ENCODE data around the gene CYP2S1. TPM values are rescaled to one million over a fixed set of nuclear protein-coding genes. Genes with fewer than 3 reads are reported as not detected.
"Not testable (repeated sequence)": the region's sequence is repeated elsewhere in the genome, so short reads cannot be mapped to it uniquely, and the experiment has no call there.

CYP2S1 gene
- total RNA-seq, 1 donor from 2014 or later: 11.1 TPM

DNA sequence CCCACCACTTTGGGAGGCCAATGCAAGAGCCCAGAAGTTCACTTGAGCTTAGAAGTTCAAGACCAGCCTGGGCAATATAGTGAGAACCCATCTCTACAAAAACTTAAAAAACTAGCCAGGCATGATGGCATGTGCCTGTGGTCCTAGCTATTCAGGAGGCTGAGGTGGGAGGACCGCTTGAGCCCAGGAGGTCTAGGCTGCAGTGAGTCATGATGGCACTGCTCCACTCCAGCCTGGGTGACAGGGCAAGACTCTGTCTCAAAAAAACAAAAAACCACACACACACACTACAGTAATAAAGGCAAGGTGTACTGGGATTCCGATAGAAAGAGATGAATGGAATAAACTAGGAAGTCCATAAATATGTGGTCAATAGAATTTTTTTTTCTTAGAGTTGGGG lies 43.2 kb upstream of the CYP2S1 start:
- no peak overlapping the region for H3K27ac Mint-ChIP-seq (ENCODE audit: unreplicated experiment)
- no peaks in the 10 kb centered on the region for H3K9me3 Mint-ChIP-seq (ENCODE audit: unreplicated experiment)
- H3K9me3 ChIP-seq (ENCODE audit: insufficient read depth, low read depth, low read length): no peaks in the 10 kb centered on the region
- no peak overlapping the region for H3K4me2 ChIP-seq (ENCODE audit: low read length)
- H3K4me1 Mint-ChIP-seq (ENCODE audit: low read depth, unreplicated experiment): no peaks in the 10 kb centered on the region
- no peak overlapping the region for H3K9ac ChIP-seq (ENCODE audit: low read length)
- no peaks in the 10 kb centered on the region for H3K27me3 ChIP-seq (ENCODE audit: insufficient read depth, low read length)
- H3K79me2 ChIP-seq (ENCODE audit: insufficient read depth, low read length): no peaks in the 10 kb centered on the region
- H3K36me3 Mint-ChIP-seq (ENCODE audit: low read depth, unreplicated experiment): no peaks in the 10 kb centered on the region
- FAIRE-seq (no peak), DNase-seq (ENCODE audit: low read depth) (no peak)
- H3K27me3 Mint-ChIP-seq (ENCODE audit: low read depth, unreplicated experiment): no peaks in the 10 kb centered on the region
- no peaks in the 10 kb centered on the region for H3K36me3 ChIP-seq (ENCODE audit: insufficient read depth, low read length)
- no peak overlapping the region for H3K4me3 ChIP-seq (ENCODE audit: insufficient read depth, low read depth, low read length)
- no peak overlapping the region for H3K27ac ChIP-seq (ENCODE audit: low read depth, low read length)
- no peaks in the 10 kb centered on the region for H3K4me1 ChIP-seq (ENCODE audit: insufficient read depth, low read length)
- H2AFZ ChIP-seq (ENCODE audit: low read depth, low read length): no peak overlapping the region
- no peak for TF ChIP-seq EZH2 (IDR thresholded peaks at IDR 0.05; ENCODE audit: insufficient read depth, low read length)
- H4K20me1 ChIP-seq (ENCODE audit: insufficient read depth, low read length): no peaks in the 10 kb centered on the region
- no peak overlapping the region for H3K4me3 Mint-ChIP-seq (ENCODE audit: unreplicated experiment)

DNA sequence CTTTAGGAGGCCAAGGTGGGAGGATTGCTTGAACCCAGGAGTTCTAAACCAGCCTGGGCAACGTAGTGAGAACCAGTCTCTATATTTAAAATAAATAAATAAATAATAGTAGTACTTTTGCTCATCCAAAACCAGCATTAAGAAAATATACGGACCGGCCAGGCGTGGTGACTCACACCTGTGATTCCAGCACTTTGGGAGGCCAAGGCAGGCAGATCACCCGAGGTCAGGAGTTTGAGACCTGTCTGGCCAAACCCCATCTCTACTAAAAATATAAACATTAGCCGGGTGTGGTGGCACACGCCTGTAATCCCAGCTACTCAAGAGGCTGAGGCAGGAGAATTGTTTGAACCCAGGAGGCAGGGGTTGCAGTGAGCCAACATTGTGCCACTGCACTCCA lies 42.0 kb upstream of the CYP2S1 start:
- FAIRE-seq: not testable (repeated sequence)

DNA sequence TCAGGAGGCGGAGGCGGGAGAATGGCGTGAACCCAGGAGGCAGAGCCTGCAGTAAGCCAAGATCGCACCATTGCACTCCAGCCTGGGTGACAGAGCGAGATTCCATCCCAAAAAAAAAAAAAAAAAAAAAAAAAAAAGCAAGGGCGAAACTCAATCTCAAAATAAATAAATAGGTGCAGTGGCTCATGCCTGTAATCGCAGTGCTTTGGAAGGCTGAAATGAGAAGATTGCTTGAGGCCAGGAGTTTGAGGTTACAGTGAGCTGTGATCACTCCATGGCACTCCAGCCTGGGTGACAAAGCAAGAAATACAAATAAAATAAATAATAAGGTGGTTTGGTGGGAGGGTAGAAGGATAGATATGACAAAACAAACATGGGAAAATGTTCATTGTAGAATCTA lies 39.0 kb upstream of the CYP2S1 start:
- no peak overlapping the region for H2AFZ ChIP-seq (ENCODE audit: low read depth, low read length)
- TF ChIP-seq, protein P1, sequence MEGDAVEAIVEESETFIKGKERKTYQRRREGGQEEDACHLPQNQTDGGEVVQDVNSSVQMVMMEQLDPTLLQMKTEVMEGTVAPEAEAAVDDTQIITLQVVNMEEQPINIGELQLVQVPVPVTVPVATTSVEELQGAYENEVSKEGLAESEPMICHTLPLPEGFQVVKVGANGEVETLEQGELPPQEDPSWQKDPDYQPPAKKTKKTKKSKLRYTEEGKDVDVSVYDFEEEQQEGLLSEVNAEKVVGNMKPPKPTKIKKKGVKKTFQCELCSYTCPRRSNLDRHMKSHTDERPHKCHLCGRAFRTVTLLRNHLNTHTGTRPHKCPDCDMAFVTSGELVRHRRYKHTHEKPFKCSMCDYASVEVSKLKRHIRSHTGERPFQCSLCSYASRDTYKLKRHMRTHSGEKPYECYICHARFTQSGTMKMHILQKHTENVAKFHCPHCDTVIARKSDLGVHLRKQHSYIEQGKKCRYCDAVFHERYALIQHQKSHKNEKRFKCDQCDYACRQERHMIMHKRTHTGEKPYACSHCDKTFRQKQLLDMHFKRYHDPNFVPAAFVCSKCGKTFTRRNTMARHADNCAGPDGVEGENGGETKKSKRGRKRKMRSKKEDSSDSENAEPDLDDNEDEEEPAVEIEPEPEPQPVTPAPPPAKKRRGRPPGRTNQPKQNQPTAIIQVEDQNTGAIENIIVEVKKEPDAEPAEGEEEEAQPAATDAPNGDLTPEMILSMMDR (IDR thresholded peaks at IDR 0.05; ENCODE audit: insufficient read depth, low read depth, low read length): no peak
- TF ChIP-seq EZH2 (IDR thresholded peaks at IDR 0.05; ENCODE audit: insufficient read depth, low read length): no peak
- no peak overlapping the region for H3K4me3 ChIP-seq (ENCODE audit: insufficient read depth, low read depth, low read length)
- Mint-ChIP-seq H3K4me1 (ENCODE audit: low read depth, unreplicated experiment) (no peaks in the 10 kb centered on the region), H3K27me3 (ENCODE audit: low read depth, unreplicated experiment) (no peaks in the 10 kb centered on the region), H3K4me3 (ENCODE audit: unreplicated experiment) (no peak overlapping the region), H3K9me3 (ENCODE audit: unreplicated experiment) (no peaks in the 10 kb centered on the region), H3K36me3 (ENCODE audit: low read depth, unreplicated experiment) (no peaks in the 10 kb centered on the region), H3K27ac (ENCODE audit: unreplicated experiment) (no peak overlapping the region)
- no peak overlapping the region for H3K9ac ChIP-seq (ENCODE audit: low read length)
- DNase-seq (ENCODE audit: low read depth) (no peak), FAIRE-seq (no peak)
- H3K4me1 ChIP-seq (ENCODE audit: insufficient read depth, low read length): no peaks in the 10 kb centered on the region
- no peaks in the 10 kb centered on the region for H4K20me1 ChIP-seq (ENCODE audit: insufficient read depth, low read length)
- H3K27me3 ChIP-seq (ENCODE audit: insufficient read depth, low read length): no peaks in the 10 kb centered on the region
- no peaks in the 10 kb centered on the region for H3K9me3 ChIP-seq (ENCODE audit: insufficient read depth, low read depth, low read length)
- no peaks in the 10 kb centered on the region for H3K79me2 ChIP-seq (ENCODE audit: insufficient read depth, low read length)
- no peak overlapping the region for H3K27ac ChIP-seq (ENCODE audit: low read depth, low read length)
- H3K36me3 ChIP-seq (ENCODE audit: insufficient read depth, low read length): no peaks in the 10 kb centered on the region
- no peak overlapping the region for H3K4me2 ChIP-seq (ENCODE audit: low read length)

More for the DNA sequence above, 42.0 kb upstream of the CYP2S1 start:
- not testable (repeated sequence) for H3K27me3 Mint-ChIP-seq (ENCODE audit: low read depth, unreplicated experiment); DNase-seq (ENCODE audit: low read depth); H3K4me2 ChIP-seq (ENCODE audit: low read length); H3K27ac Mint-ChIP-seq (ENCODE audit: unreplicated experiment); H3K27me3 ChIP-seq (ENCODE audit: insufficient read depth, low read length); H3K9me3 Mint-ChIP-seq (ENCODE audit: unreplicated experiment); H3K9me3 ChIP-seq (ENCODE audit: insufficient read depth, low read depth, low read length); H3K27ac ChIP-seq (ENCODE audit: low read depth, low read length); H3K79me2 ChIP-seq (ENCODE audit: insufficient read depth, low read length); H3K4me3 Mint-ChIP-seq (ENCODE audit: unreplicated experiment); H3K4me1 ChIP-seq (ENCODE audit: insufficient read depth, low read length); H3K4me1 Mint-ChIP-seq (ENCODE audit: low read depth, unreplicated experiment); H2AFZ ChIP-seq (ENCODE audit: low read depth, low read length); H3K4me3 ChIP-seq (ENCODE audit: insufficient read depth, low read depth, low read length); H3K36me3 ChIP-seq (ENCODE audit: insufficient read depth, low read length); H4K20me1 ChIP-seq (ENCODE audit: insufficient read depth, low read length); H3K9ac ChIP-seq (ENCODE audit: low read length); H3K36me3 Mint-ChIP-seq (ENCODE audit: low read depth, unreplicated experiment)

DNA sequence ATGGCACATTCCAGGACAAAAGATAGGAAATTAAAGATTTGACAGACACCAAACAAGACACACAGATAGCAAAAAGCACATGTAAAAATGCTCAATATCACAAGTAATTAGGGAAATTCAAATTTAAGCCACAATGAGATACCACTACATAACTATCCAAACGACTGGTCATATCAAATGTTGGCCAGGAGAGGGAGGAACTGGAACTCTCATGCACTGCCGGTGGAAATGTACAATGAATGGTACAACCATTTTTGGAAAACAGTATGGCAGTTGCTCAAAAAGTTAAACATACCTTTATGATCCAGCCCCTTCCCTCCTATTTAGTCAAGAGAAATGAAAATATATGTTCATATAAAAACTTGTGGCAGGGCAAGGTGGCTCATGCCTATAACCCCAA lies 36.8 kb upstream of the CYP2S1 start:
- no peak overlapping the region for H3K27ac ChIP-seq (ENCODE audit: low read depth, low read length)
- no peaks in the 10 kb centered on the region for H4K20me1 ChIP-seq (ENCODE audit: insufficient read depth, low read length)
- no peak overlapping the region for H2AFZ ChIP-seq (ENCODE audit: low read depth, low read length)
- H3K9ac ChIP-seq (ENCODE audit: low read length): no peak overlapping the region
- no peaks in the 10 kb centered on the region for H3K9me3 ChIP-seq (ENCODE audit: insufficient read depth, low read depth, low read length)
- FAIRE-seq: no peak
- no peaks in the 10 kb centered on the region for H3K27me3 ChIP-seq (ENCODE audit: insufficient read depth, low read length)
- H3K9me3 Mint-ChIP-seq (ENCODE audit: unreplicated experiment): no peaks in the 10 kb centered on the region
- TF ChIP-seq EZH2 (IDR thresholded peaks at IDR 0.05; ENCODE audit: insufficient read depth, low read length): no peak
- TF ChIP-seq, protein P1 (IDR thresholded peaks at IDR 0.05; ENCODE audit: insufficient read depth, low read depth, low read length): no peak
- no peak overlapping the region for H3K4me3 Mint-ChIP-seq (ENCODE audit: unreplicated experiment)
- no peaks in the 10 kb centered on the region for H3K36me3 ChIP-seq (ENCODE audit: insufficient read depth, low read length)
- H3K27me3 Mint-ChIP-seq (ENCODE audit: low read depth, unreplicated experiment): no peaks in the 10 kb centered on the region
- H3K27ac Mint-ChIP-seq (ENCODE audit: unreplicated experiment): no peak overlapping the region
- H3K79me2 ChIP-seq (ENCODE audit: insufficient read depth, low read length): no peaks in the 10 kb centered on the region
- H3K36me3 Mint-ChIP-seq (ENCODE audit: low read depth, unreplicated experiment): no peaks in the 10 kb centered on the region
- no peak for DNase-seq (ENCODE audit: low read depth)
- no peak overlapping the region for H3K4me3 ChIP-seq (ENCODE audit: insufficient read depth, low read depth, low read length)
- H3K4me2 ChIP-seq (ENCODE audit: low read length): no peak overlapping the region
- H3K4me1 Mint-ChIP-seq (ENCODE audit: low read depth, unreplicated experiment): no peaks in the 10 kb centered on the region
- no peaks in the 10 kb centered on the region for H3K4me1 ChIP-seq (ENCODE audit: insufficient read depth, low read length)
